SKM-1 (cell line): ENCODE results near the gene ERLIN1.

Experiments used
- DNase-seq: peaks from one replicate; lab custom pipeline; 2025; ENCODE audit not compliant: unreplicated experiment; lab: John Stamatoyannopoulos, UW

ERLIN1 gene

DNA sequence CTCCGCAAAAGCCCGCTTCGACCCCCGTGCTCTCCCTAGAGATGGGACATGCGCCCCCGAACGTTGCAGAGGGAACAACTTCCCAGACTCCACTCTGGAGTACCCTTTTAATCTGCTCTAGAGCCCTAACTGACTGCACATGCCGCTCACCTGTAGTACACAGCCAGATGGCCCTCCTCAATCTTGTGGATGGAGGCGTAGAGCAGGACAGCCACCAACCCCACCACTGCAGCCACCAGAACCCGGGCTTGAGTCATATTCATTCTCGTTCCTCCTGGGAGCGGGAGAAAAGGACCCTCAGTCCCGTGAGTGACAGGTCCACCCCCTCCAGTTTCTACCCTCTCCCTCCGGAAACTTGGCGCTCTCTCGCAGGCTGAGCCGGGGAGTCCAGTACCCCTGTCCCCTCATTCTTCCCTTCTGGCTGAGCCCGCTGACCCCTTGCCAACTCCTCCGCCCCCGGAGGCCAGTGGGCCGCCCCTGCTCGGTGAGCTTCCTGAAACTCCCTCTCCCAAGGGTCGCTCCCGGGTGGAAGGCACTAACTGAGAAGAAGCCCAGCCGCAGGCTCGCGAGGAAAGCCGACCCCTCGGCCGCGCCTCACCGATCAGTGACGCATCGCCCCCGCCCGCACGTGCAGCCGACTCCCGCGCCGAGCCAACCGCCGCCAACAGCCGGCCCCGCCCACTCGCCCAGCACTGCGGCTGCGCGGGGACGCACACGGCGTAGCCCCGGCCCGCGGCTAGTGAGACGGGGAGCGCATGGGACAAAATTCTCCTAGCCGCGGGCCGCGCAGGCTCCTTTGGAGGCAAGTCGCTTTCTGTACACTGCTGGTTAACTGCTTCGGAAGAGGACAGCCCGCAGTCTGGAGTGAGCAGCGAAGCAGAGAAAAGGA lies at the start of gene ERLIN1:
ERLIN1 (minus strand) TSS at position 666 of the 889 bp plus-strand sequence; CDS start at position 263, 403 bp downstream.
- peak; percentile 89 for DNase-seq

DNA sequence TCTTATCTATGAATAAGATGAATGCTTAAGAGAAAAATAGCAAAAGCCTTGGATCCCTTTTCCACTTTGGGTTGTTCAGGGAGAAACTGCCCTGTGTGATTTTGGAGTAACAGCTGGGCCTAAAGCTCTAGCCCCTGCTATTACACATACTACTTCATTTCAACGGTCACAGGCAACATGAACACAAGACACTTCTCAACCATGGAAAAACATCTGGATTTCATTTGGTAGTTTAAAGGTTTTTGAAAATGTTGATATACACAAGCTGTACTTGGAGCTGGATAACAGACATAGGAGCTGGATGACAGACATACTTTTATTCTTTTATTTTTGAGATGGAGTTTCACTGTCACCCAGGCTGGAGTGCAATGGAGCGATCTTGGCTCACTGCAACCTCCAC lies 46.3 kb upstream of the ERLIN1 start:
- DNase-seq = no peak

DNA sequence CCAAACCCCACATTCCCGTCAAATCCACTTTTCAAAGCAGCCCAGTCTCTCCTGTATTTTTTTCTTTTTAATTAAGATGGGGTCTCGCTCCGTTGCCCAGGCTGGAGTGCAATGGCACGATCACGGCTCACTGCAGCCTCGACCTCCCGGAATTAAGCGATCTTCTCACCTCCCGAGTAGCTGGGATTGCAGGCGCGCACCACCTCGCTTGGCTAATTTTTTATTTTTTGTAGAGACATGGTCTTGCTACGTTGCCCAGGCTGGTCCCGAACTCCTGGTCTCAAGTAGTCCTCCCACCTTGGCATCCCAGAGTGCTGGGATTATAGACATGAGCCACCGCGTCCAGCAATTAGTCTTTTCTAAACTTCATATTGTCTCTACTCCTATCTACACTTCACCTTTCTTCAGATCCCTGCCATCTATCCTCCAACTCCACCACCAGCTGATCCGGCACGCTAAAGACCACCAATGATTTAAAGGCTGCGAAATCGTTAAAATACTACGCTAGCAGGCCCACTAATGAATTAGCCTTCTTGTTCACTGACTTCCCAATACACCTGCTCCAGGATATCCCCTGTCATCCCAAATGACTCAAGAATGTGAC lies 44.1 kb upstream of the ERLIN1 start:
- no peak for DNase-seq

DNA sequence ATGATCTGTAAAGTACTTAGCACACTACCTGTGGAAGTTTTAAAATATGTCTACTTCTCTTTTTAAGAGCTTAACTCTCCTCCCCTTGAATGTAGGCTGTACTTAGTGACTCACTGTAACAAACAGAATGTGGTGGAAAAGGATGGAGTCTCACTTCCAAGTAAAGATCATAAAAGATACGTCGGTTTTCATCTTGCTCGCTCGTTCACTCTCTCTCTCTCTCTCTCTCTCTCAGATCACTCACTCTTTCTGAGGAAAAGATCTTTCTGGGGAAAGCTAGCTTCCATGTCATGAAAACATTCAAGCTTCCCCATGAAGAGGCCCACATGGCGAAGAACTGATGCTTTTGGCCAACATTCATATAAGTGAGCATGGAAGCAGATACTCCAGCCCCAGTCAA lies 38.0 kb upstream of the ERLIN1 start:
- DNase-seq = no peak

DNA sequence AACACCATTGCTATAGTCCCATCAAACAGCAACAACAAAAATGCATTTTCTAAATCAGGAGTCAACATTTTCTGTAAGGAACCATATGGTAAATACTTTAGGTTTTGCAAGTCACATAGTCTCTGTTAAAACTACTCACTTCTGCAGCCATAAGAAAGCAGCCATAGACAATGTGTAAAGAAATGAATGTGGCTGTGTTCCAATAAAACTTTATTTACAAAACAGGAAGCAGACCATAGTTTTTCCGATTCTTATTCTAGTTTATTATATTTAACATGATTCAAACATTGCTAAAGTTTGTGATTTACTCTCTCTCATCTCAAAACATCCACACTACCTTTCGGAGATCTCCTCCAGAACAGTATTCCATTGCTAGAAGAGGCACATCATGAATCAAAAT lies 36.7 kb upstream of the ERLIN1 start:
- DNase-seq = no peak

DNA sequence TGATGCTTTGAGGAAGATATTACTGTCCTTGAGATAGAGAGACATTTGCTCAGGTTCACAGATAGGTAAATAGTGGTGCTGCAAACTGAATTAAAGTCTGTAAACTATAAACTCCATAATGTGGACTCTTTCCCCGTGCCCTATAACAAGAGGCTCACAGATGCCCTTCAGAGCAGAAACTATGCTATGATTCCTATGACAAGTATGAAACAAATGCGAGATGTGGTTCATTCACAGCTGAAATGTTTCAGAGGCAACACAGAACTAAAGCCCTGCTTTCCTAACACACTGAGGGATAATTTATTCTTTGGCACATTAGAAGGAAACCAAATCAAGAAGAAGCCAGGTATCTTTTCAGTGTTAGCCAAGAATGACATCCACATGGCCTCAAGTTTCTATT lies 30.2 kb upstream of the ERLIN1 start:
- DNase-seq = no peak

DNA sequence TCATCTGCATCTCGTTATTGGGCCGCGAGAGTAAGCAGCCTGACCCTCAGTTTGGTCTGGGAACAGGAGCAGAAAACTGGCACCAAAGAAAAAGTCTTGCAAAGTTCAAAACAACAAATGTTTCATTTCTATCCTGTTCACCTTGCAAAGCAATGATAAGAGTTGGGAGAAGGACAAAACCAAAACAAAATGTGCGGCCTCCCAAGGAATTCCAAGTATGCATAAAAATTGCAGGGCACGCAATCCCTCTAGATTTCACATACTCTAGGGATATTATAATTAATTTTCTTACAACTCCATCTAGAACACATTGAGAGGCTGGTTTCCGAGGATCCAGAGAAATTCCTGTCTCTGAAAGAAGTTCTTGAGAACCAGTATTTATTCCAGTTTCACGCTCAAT lies 23.5 kb upstream of the ERLIN1 start:
- no peak for DNase-seq

DNA sequence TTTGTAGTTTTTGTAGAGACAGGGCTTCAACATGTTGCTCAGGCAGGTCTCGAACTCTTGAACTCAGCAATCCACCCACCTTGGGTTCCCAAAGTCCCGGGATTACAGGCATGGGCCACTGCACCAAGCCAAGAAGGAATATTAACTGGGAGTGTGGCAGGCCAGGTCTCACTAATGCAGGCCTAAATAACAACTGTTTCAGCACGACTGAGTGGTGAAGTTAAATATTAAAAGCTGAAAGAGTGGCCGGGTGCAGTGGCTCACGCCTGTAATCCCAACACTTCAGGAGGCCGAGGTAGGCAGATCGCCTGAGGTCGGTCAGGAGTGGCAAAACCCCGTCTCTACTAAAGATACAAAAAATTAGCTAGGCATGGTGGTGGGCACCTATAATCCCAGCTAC lies 22.4 kb upstream of the ERLIN1 start:
- no peak for DNase-seq

DNA sequence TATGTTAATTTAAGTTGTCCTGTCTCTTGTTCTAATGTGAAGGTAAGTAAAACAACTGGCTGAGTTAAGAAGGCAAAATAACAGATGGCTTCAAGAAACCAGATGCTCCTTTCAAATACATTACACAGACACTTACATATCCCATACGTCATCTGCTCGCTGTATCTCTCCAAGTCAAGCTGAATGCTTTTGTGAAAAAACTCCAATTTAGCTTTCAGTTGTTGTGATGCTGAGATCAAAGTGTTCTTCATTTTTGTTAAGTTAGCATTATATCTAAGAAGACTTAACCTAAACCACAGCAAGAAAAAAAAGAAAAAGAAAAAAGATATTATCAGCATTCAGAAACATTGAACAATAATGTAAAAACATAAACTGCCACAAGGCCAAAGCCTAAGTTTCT lies 18.5 kb upstream of the ERLIN1 start:
- no peak for DNase-seq

DNA sequence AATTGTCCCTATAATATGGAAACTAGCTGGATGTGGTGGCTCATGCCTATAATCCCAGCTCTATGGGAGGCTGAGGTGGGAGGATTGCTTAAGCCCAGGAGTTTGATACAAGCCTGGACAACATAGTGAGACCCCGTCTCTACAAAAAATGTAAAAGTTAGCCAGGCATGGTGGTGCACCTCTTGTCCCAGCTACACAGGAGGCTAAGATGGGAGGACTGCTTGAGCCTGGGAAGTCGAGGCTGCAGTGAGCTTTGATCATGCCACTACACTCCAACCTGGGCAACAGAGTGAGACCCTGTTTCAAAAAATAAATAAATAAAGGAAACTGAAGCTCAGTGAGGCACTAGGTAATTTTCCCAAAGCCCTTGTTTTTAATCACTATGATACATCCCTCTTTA lies 15.7 kb upstream of the ERLIN1 start:
- no peak for DNase-seq

DNA sequence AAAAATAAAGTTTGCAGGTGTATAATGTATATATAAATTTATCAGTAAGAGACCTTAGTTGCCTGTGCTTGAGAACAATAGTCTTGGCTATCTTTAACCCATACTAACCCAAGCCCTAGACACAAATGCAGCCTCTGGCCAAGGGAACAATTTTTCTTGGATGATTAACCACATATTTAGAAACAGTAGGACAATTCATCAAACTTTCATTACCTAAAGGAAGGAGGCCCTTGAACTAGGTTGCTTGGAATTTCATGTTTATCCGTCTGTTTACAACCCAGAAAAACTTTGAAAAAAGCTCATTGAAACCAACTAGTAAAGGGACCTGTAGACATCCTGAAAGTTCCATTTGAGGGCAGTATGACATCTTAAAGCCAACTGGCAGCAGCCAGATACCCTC lies 8.9 kb upstream of the ERLIN1 start:
- no peak for DNase-seq

DNA sequence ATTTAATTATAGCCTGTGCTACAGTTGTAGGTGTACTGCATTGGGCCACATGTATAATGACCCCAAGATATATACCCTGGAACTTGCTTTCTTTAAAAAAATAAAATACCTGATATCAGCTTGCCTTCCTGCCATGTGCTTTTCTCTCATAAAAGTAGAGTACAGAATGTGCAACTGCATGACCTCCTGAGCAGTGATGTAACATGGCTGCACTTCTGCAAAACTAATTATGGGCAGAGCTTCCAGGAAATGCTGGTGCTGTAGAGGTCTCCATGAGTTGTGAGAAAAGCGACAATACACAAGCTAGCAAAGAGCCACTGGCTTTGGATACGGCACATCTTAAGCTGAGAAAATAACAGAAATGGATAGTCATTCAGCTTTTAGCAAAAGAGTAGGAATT lies 6.5 kb upstream of the ERLIN1 start:
- DNase-seq = peak; percentile 53

DNA sequence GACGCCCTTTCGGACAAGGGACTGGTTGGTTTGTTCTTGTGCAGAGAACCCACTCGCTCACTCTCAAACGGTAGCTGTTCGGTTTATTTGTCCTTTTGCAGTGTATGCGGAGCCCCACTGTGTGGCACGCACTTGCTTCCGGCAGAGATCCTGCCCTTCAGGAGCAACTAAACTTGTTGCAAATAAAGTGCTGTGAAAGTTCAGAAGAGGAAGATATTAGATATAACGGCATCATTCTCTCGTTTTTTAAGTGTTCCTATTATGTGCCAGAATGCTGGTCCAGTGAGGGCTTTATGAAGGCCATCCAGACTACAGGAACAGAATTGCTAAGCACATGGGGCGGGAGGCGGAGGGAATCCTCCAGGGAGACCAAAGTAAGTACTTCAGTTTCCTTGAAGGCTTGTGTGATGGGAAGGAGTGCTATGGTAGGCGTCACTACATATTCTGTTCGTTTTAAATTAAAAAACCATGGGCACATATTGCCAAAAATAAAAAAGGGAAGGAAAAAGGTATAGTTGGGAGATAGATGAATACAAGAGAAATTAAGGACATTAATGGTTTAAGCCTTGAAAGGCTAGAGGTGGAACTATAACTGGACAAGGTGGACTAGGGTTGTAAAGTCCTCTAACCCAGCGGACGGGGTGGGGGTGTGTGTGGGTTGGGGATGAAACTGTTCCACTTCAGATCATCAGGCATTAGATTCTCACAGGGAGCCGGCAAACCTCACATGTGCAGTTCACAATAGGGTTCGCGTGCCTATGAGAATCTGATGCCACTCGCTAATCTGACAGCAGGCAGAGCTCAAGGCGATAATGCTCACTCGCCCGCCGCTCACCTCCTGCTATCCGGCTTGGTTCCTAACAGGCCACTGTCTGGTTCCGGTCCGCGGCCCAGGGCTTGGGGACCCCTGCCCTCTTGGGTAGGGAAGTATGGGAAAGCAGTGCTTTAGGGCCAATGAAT lies 704 bp upstream of the ERLIN1 start:
- DNase-seq = no peak

DNA sequence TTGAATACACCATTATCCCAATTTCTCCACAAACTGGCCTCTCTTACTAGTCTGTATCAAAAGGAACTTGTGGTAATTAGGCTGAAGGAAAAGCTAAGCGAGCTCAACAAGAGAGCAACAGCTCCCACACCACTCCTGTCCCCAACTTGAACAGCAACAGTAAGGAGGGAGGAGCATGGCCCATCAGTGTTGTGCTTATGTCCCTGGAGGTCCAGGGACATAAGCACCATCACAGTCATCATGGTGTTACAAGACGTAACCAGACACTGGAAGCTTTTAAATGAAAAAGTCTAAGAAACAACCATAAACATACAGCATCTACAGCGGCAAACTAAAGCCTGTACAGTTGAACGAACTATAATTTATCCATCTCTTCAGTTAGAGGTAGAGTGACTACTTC lies 989 bp downstream of the ERLIN1 start:
- peak; percentile 49 for DNase-seq

DNA sequence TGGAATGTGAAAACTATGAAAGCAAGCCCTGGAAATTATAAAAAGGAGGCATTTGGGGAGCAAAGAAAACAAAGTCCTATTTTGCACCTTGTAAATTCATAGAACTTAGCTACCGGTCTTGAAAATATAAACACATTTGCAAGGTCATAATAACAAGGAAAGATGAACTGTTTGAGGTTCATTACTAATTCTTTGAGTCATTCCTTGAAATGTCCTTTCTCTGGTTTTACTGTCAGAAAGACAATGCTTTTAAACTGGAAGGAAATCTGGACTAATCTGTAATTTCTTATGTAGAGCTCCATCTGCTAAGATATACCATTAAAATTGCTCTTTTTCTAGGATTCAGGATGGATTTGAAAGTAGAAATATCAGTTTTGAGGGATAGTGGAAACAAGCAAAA lies 1.4 kb downstream of the ERLIN1 start:
- DNase-seq = no peak

DNA sequence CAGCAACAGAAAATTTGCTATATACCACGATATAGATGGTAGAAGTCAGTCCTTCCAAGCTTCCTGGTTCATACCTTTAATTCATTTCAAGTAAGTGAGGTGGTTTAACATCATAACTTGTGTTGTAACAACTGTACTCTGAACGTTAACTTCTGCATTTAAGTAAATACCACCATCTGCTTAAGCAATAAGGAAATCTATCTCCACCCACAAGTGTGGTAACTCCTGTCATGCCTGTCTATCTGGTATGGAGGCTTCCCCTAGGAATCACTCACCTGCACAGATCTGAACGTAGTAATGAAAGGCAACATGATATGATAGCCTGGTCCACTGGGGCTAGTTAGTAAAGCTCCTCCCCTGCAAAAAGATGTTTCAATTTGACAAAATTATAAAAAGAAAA lies 2.3 kb downstream of the ERLIN1 start:
- peak; percentile 94 for DNase-seq

DNA sequence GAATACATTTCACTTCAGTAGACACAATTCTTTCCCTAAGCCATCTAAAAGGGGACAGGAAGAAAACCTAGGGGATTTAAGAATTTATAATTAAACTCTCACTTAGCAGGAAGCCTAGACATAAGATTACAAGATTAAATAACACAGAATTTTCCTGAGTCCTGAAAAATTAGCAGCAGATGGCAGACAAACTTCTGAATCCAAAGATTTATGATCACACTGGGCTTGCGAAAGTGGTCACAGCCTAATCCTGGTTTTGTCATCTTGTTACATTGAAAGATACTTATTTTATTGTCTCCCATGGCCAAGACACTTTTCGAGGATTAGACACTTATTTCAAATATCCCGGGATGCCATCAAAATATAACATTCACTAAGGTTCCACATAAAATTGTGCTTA lies 2.9 kb downstream of the ERLIN1 start:
- DNase-seq = no peak

DNA sequence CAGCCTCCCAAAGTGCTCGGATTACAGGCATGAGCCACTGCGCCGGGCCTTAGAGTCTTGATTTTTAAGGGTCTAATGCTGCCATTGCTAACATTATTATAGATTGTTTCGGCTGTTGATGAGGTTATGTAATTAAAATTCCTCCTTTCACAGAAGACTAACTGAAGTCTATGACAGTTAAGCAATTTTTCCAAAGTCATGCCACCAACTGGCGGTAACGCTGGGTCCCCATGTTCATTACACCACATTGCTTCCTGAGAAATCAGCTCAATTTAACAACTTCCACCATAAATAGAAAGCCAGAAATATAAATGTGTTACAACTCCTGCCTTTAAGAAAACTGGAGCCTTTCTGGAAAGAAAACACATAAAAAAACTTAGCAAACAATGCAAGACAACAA lies 3.5 kb downstream of the ERLIN1 start:
- DNase-seq = peak; percentile 16

DNA sequence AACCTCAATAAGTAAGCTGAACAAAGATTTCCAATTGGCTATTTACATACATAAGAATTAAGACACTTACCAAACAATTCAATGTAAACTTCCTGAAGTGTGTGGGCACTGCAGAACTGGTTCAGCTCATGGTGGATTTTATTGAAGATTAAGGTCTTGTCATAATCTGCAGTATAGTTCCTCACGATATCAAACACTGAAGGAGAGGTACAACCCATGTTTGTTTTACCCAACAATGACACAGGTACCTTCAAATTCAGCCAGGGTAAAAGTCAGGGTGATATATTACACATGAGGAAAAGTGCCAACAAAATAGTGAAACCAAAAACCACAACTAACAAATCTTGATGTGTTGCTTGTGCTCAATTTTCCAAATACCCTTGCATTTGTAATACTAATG lies 10.0 kb downstream of the ERLIN1 start:
- DNase-seq = no peak

DNA sequence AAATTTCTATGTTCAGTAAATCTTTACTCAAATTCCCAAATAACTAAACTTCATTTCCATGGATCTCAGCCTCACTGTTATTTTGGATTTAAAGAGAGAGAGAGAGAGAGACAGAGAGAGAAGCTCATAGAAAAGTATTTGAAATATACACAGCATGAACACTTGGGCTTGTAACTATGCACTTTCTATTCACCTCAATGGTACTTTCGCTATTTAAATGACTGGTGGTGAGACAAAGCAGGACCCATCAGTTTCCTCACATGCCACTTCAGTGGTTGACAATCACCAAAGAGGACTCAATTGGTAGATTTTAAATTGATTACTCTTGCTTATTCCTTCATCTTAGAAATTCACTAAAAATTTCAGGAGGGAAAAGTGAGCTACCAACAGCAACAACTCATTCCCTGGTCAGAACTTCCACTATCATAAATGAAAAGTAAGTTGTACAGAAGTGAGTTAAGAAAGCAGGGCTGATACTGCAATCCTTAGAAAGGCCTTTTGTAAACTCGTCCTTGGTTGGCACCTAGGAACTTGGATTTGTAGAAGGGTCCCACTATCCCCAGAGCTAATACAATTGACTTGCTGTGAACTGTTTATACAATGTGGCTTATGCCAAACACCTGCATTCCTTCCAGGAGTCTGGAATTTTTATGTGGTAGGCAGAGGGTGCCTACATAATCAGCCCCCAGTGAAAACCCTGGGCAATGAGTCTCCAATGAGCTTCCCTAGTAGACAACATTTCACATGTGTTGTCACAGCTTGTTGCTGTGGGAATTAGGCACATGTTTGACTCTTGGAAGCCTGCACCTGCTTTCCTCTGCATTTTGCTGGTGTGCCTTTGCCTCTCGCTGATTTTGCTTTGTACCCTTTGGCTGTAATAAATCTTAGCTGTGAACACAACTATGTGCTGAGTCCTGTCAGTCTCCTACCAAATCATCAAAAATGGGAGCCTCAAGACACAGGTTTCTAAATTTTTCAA lies 10.8 kb downstream of the ERLIN1 start:
- no peak for DNase-seq
